ENCODE measurements around the gene MPZL2.

DNA sequence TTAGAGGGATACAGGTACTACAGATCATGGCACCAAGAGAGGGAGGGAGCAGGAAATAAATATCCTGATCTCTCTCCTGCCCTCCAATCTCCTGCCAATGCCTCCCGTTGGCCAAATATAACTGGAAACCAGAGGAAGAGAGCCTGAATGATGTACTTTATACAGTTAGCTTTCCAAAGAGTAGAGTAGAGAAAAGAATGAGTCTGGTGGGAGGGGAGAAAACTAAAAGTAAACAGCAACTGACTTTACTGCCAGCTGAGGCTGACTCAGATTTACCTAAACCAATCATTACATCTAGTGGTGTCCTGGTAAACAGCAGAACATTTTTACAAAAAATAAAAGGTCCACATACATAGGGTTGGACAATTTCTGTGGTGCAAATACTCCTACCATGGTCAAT lies 17.1 kb downstream of the MPZL2 start:
- no peak for TF ChIP-seq TCF7 (CRISPR knock-in tag; IDR thresholded peaks at IDR 0.05; ENCODE audit: low read depth)
- no peak for TF ChIP-seq JUN (CRISPR knock-in tag; IDR thresholded peaks at IDR 0.05)
- TF ChIP-seq TEAD4 (CRISPR knock-in tag; IDR thresholded peaks at IDR 0.05) = no peak
- no peak for TF ChIP-seq ATF2 (CRISPR knock-in tag; IDR thresholded peaks at IDR 0.05; ENCODE audit: borderline replicate concordance, low read depth)
- no peak for TF ChIP-seq ZBTB21 (CRISPR knock-in tag; IDR thresholded peaks at IDR 0.05; ENCODE audit: borderline replicate concordance)

Data from WTC11 (cell line).